Heart right ventricle (tissue), 16 donors: ENCODE data around the gene CFAP299. TPM values are rescaled to one million over a fixed set of nuclear protein-coding genes. Genes with fewer than 3 reads are reported as not detected.
A peak's percentile ranks its signal among the peaks of the same experiment; 100 is the strongest.

Source experiments
- ATAC-seq, 8 donors: fragments of 200-7000 bp; cut with Tn5 transposase; one replicate each; pipeline ENCODE4 v1.9.1; 2020; ENCODE audit warnings: mild to moderate bottlenecking in 8 of 8, moderate library complexity in 8 of 8, moderate number of reproducible peaks in 1 of 8
- DNase-seq, 2 donors: peaks; one replicate each; pipeline ENCODE4 v3.0.0-alpha.2; 2020
- H3K27ac ChIP-seq, 10 donors: fragments of 200-600 bp; sonication (generic) in 2 of 10; one replicate each; pipeline versions ENCODE4 v1.5.0 to v1.8.0; 2020 to 2022; ENCODE audit warnings: mild to moderate bottlenecking in 3 of 10
- H3K27me3 ChIP-seq, 7 donors: fragments of 200-600 bp; one replicate each; pipeline ENCODE4 v1.8.0; 2021 to 2022; ENCODE audit warnings: mild to moderate bottlenecking in 2 of 7
- H3K36me3 ChIP-seq, 9 donors: fragments of 200-600 bp; sonication (generic) in 1 of 9; one replicate each; pipeline versions ENCODE4 v1.5.0 to v1.8.0; 2020 to 2022; ENCODE audit warnings: mild to moderate bottlenecking in 2 of 9
- H3K4me1 ChIP-seq, 9 donors: fragments of 200-600 bp; sonication (generic) in 1 of 9; one replicate each; pipeline versions ENCODE4 v1.5.0 to v1.8.0; 2020 to 2022; ENCODE audit warnings: mild to moderate bottlenecking in 4 of 9
- H3K4me3 ChIP-seq, 10 donors: fragments of 200-600 bp; sonication (generic) in 2 of 10; one replicate each; pipeline versions ENCODE4 v1.5.0 to v1.8.0; 2020 to 2022; ENCODE audit warnings: mild to moderate bottlenecking in 7 of 10, moderate library complexity in 2 of 10
- H3K9me3 ChIP-seq, 11 donors: fragments of 200-600 bp in 10 of 11; sonication (generic) in 2 of 11; one replicate each; pipeline versions ENCODE4 v1.5.0 to v1.8.0; 2013 to 2022; ENCODE audit warnings: mild to moderate bottlenecking in 2 of 11, control low read depth in 1 of 11, moderate library complexity in 1 of 11
- WGBS, 2 donors: extraction: QIAGEN DNeasy Blood & Tissue Kit; methylation state at CpG; one replicate each; pipeline ENCODE4 v1.1.7; 2013; ENCODE audit warnings: inconsistent platforms in 1 of 2; 5-methylcytosine and 5-hydroxymethylcytosine counted together
- intact Hi-C, 10 donors: fragments of 100-400 bp; cut with DNase I; formaldehyde crosslinking; loops; one replicate each; pipeline versions ENCODE4 v1.11.1 to v1.14.2; 2022
- polyA plus RNA-seq, 2 donors: library from polyadenylated mRNA; stranded (reverse); fragments of 200-250 nt; gene quantifications; one replicate each; pipeline ENCODE4 v1.2.3, GENCODE V29; 2013
- total RNA-seq, 10 donors: library from RNA; stranded (reverse); fragmentation: NEBNext Ultra II Directional in 3 of 10; extraction: Animal tissue kit (Norgen Biotek cat#: 25700) in 3 of 10; gene quantifications; one replicate each; pipeline versions ENCODE4 v1.2.1 to v1.2.4, GENCODE V29; 2021 to 2023
- TF ChIP-seq, protein P1 (sequence below), 9 donors: fragments of 200-600 bp; sonication (generic) in 2 of 9; IDR thresholded peaks; one replicate each; pipeline versions ENCODE4 v1.5.0 to v1.8.0; 2021 to 2022; ENCODE audit warnings: antibody characterized with exemption in 9 of 9, mild to moderate bottlenecking in 5 of 9, moderate library complexity in 1 of 9
- donor health status: Arrhythmogenic right ventricular cardiomyopathy.
- donor health status: ischemic (EF 13 %, LVEDD 7.1; RV severe dilation, severe dysfunction).
- donor health status: healthy with polysubstance abuse.
- donor health status: DM: no; HTN: yes; CAD: no.
- donor health status: DM: no; HTN: no; CAD: no.
- donor health status: ischemic (EF 25% LVEDD 6.9; RV normal size, moderate dysfunction).
- donor health status: ischemic (EF 25% LVEDD 5.7; RV mildly dilated, moderate dysfunction).
- donor health status: healthy.
- donor health status: DM: yes; HTN: yes; CAD: no.
- donor health status: Ischemic cardiomyopathy.
- donor health status: ischemic (EF 35%, LVEDD 5.7; RV mildly dilated, moderate dysfunction).
- donor health status: nonischemic (EF 11% LVEDD 7.7; RV severe dilation, severe dysfunction).
- donor health status: DM: yes; HTN: yes; CAD: no.
- donor health status: PGD.
- donor health status: ischemic (EF 29% LVEDD 5.4; RV normal size, mild dysfunction).
- donor health status: nonischemic (EF 23%, LVEDD 6.1; RV moderate dilation, normal function).

The CFAP299 gene
- total and polyA plus RNA-seq, 12 donors = 0.93 TPM; not detected in 11

DNA sequence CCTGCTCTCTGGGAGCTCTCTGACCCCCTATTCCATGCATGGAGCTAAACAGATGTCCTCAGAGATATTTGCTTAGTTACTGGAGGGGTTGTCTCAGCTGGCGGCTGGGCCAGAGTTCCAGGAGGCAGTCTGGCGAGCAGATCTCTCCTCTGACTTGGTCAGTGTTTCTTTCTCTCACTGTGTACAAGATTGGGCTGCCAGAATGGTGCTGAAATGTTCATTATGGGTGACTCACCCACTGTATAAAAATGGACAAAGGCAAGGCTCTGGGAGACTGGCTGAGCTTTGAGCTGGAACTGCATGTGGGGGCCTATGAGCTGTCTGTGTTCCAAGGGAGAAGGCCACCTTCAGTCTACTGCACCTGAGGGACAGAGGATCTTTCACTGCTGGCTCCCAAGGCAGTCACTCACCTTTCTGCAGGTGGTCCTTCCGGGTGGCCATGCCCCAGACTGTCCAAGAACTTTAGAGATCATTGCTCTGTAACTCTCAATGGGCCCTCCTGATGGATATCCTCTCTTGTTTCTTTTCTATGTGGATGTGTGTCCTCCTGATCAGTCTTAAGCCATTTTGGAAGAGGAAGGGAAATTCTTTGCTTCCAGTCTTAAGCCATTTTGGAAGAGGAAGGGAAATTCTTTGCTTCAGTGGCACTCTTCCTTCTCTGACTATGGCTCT is 88.2 kb downstream of the CFAP299 start:
- H3K9me3 ChIP-seq = no peaks in the 10 kb centered on the region
- no peaks in the 10 kb centered on the region for H3K27me3 ChIP-seq
- 75 to 87% methylated on average over 3 of the region's 3 CpGs for WGBS, 2 donors
- no peaks in the 10 kb centered on the region for H3K36me3 ChIP-seq
- DNase-seq (no peak), ATAC-seq (peak in 5 of 8 donors; percentile 51 to 74 (median 60))
- H3K4me1 ChIP-seq = no peaks in the 10 kb centered on the region
- intact Hi-C loops = no loop called here
- no peak overlapping the region for H3K27ac ChIP-seq
- H3K4me3 ChIP-seq = no peak overlapping the region
- TF ChIP-seq, protein P1, sequence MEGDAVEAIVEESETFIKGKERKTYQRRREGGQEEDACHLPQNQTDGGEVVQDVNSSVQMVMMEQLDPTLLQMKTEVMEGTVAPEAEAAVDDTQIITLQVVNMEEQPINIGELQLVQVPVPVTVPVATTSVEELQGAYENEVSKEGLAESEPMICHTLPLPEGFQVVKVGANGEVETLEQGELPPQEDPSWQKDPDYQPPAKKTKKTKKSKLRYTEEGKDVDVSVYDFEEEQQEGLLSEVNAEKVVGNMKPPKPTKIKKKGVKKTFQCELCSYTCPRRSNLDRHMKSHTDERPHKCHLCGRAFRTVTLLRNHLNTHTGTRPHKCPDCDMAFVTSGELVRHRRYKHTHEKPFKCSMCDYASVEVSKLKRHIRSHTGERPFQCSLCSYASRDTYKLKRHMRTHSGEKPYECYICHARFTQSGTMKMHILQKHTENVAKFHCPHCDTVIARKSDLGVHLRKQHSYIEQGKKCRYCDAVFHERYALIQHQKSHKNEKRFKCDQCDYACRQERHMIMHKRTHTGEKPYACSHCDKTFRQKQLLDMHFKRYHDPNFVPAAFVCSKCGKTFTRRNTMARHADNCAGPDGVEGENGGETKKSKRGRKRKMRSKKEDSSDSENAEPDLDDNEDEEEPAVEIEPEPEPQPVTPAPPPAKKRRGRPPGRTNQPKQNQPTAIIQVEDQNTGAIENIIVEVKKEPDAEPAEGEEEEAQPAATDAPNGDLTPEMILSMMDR (IDR thresholded peaks at IDR 0.05) = no peak

DNA sequence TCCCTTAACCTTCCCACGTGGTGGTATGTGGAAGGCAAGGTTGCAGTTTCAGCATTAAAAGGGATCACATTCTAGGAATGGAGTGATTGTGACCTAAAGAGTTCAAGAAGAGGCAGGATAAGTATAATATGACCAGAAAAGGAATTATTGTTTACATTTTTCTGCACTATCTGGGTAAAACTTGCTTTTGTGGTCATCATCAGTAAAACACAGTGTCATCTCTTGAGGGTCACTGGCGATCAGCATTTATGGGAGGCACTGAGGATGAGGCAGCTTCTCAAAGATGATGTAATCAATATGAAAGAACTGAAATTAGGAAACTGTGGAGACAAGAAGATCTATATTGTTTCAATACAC is 88.7 kb downstream of the CFAP299 start:
- Histone ChIP-seq H3K9me3 (no peaks in the 10 kb centered on the region), H3K27me3 (no peaks in the 10 kb centered on the region), H3K36me3 (no peaks in the 10 kb centered on the region), H3K4me3 (no peak overlapping the region), H3K4me1 (no peaks in the 10 kb centered on the region), H3K27ac (no peak overlapping the region)
- no peak for DNase-seq
- WGBS, 2 donors = 77 to 80% methylated on average over 2 of the region's 2 CpGs
- no peak for ATAC-seq
- TF ChIP-seq, protein P1 (IDR thresholded peaks at IDR 0.05) = no peak
- intact Hi-C loops = no loop called here

DNA sequence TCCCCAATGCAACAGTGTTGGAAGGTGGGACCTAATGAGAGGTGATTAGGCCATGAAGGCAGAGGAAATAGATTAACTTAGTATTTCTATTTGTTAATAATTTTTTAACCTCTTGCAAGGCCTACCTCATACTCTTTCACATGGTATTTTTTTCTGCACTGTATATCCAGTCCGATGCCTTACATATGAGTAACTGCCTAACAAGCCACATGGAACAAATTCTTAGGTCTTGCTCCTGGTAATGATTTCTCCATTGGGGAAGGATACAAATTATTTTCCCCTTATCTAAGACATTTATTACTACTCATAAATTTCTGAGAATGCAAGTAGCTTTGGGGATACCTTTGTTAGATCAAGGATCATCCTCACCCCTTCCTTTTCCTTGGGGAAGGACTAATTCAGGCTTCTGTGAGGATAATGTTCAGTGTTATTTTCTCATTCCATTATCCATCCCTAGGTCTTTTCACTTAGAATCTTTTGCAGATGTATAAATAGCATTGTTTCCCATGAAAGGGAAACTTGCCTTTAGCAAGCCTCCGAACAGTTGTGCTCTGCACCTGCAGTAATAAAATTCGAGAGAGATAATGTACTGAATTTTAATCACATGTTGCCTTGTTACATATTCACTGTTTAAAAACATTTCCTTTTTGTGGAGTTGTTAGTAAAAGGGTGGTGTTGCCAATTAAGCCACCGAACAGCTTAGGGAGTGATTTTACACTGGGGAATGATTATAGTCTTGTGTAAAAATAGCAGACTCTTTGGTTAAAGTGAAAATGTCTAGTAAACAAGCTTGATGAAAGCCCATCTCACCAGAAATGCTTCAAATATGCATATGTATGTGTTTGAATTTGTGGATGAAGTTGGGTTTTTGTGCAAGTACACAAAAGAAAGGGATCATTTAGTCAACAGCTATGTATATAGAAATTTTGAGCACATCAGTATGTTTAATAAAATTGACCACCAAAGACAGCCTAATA is 89.9 kb downstream of the CFAP299 start:
- ATAC-seq = no peak
- H3K27ac ChIP-seq = no peak overlapping the region
- DNase-seq = no peak
- intact Hi-C loops = no loop called here
- H3K4me3 ChIP-seq = no peak overlapping the region
- 63 to 74% methylated on average over 4 of the region's 4 CpGs for WGBS, 2 donors
- no peaks in the 10 kb centered on the region for H3K36me3 ChIP-seq
- no peaks in the 10 kb centered on the region for H3K9me3 ChIP-seq
- no peaks in the 10 kb centered on the region for H3K4me1 ChIP-seq
- TF ChIP-seq, protein P1 (IDR thresholded peaks at IDR 0.05) = no peak
- H3K27me3 ChIP-seq = no peaks in the 10 kb centered on the region

- WGBS, 2 donors = 77% methylated on average over 5 of the region's 5 CpGs
- H3K36me3 ChIP-seq = no peaks in the 10 kb centered on the region
- TF ChIP-seq, protein P1 (IDR thresholded peaks at IDR 0.05) = no peak
- ATAC-seq (no peak), DNase-seq (no peak)
- H3K9me3 ChIP-seq = no peaks in the 10 kb centered on the region
- intact Hi-C loops = no loop called here
- H3K4me3 ChIP-seq = no peak overlapping the region
- peaks cover 0 to 3% (median 0%) of the 10 kb centered on the region in 7 donors for H3K27me3 ChIP-seq
- no peak overlapping the region for H3K27ac ChIP-seq
- H3K4me1 ChIP-seq = no peaks in the 10 kb centered on the region
Measured at GRCh38 chr4:80431203-80431965, 95.9 kb downstream of the CFAP299 start.
